ENCODE results near the gene MBD6.

Gene MBD6

GRCh38 chr12:57545809-57546437, 23.3 kb downstream of the MBD6 start:
- peak overlapping the region; percentile 99 for H3K4me3 Mint-ChIP-seq
- no peaks in the 10 kb centered on the region for H3K27me3 Mint-ChIP-seq
- H3K4me1 Mint-ChIP-seq = peaks cover 46% of the 10 kb centered on the region
- DNase-seq (ENCODE audit: low spot score in 2 of 2) = no peak
- H3K27ac Mint-ChIP-seq (ENCODE audit: low read depth) = peak overlapping the region; percentile 92
- no peak for ATAC-seq (replicated peaks; ENCODE audit: extremely low read depth, poor library complexity, severe bottlenecking)
- no peaks in the 10 kb centered on the region for H3K9me3 Mint-ChIP-seq
- H3K36me3 Mint-ChIP-seq (ENCODE audit: insufficient read depth) = peaks cover 14% of the 10 kb centered on the region

GRCh38 chr12:57546438-57547287, 24.0 kb downstream of the MBD6 start, which contains the start of gene DCTN2:
Gene DCTN2, minus strand, starts transcription at chr12:57547192. Its CDS starts 129 bp downstream, at chr12:57547063.
- DNase-seq (ENCODE audit: low spot score in 2 of 2) (peak; percentile 69 to 86), ATAC-seq (replicated peaks; ENCODE audit: extremely low read depth, poor library complexity, severe bottlenecking) (peak; percentile 95)
- Mint-ChIP-seq H3K4me3 (peak within 1 kb of the TSS; percentile 99), H3K9me3 (no peaks in the 10 kb centered on the region), H3K27me3 (no peaks in the 10 kb centered on the region), H3K27ac (ENCODE audit: low read depth) (peak within 1 kb of the TSS; percentile 92), H3K36me3 (ENCODE audit: insufficient read depth) (peaks cover 14% of the 10 kb centered on the region), H3K4me1 (peaks cover 46% of the 10 kb centered on the region)

- DNase-seq (ENCODE audit: low spot score in 2 of 2) = no peak
- Mint-ChIP-seq H3K9me3 (no peaks in the 10 kb centered on the region), H3K4me1 (peaks cover 46% of the 10 kb centered on the region), H3K36me3 (ENCODE audit: insufficient read depth) (peaks cover 12% of the 10 kb centered on the region), H3K27ac (ENCODE audit: low read depth) (peak overlapping the region; percentile 92), H3K4me3 (peak overlapping the region; percentile 99), H3K27me3 (no peaks in the 10 kb centered on the region)
- ATAC-seq (replicated peaks; ENCODE audit: extremely low read depth, poor library complexity, severe bottlenecking) = no peak
These were observed 24.8 kb downstream of the MBD6 start for GRCh38 chr12:57547288-57548012.

- DNase-seq (ENCODE audit: low spot score in 2 of 2) = no peak
- Mint-ChIP-seq H3K4me3 (no peak overlapping the region), H3K27me3 (no peaks in the 10 kb centered on the region)
These were observed 25.3 kb downstream of the MBD6 start for GRCh38 chr12:57548013-57548315.

GRCh38 chr12:57548488-57548887, 25.9 kb downstream of the MBD6 start:
- peaks cover 4% of the 10 kb centered on the region for H3K27me3 Mint-ChIP-seq
- no peak for DNase-seq (ENCODE audit: low spot score in 2 of 2)
- H3K9me3 Mint-ChIP-seq = no peaks in the 10 kb centered on the region
- no peak for ATAC-seq (replicated peaks; ENCODE audit: extremely low read depth, poor library complexity, severe bottlenecking)
- no peak overlapping the region for H3K27ac Mint-ChIP-seq (ENCODE audit: low read depth)
- no peak overlapping the region for H3K4me3 Mint-ChIP-seq
- H3K4me1 Mint-ChIP-seq = peaks cover 46% of the 10 kb centered on the region
- peaks cover 12% of the 10 kb centered on the region for H3K36me3 Mint-ChIP-seq (ENCODE audit: insufficient read depth)

More at GRCh38 chr12:57548013-57548315, 25.3 kb downstream of the MBD6 start:
- H3K36me3 Mint-ChIP-seq (ENCODE audit: insufficient read depth) = peaks cover 12% of the 10 kb centered on the region
- H3K9me3 Mint-ChIP-seq = no peaks in the 10 kb centered on the region
- no peak for ATAC-seq (replicated peaks; ENCODE audit: extremely low read depth, poor library complexity, severe bottlenecking)
- H3K4me1 Mint-ChIP-seq = peaks cover 46% of the 10 kb centered on the region
- H3K27ac Mint-ChIP-seq (ENCODE audit: low read depth) = no peak overlapping the region

- peaks cover 10% of the 10 kb centered on the region for H3K27me3 Mint-ChIP-seq
- peaks cover 46% of the 10 kb centered on the region for H3K4me1 Mint-ChIP-seq
- peaks cover 12% of the 10 kb centered on the region for H3K36me3 Mint-ChIP-seq (ENCODE audit: insufficient read depth)
- H3K9me3 Mint-ChIP-seq = no peaks in the 10 kb centered on the region
- peak overlapping the region; percentile 63 for H3K4me3 Mint-ChIP-seq
- ATAC-seq (replicated peaks; ENCODE audit: extremely low read depth, poor library complexity, severe bottlenecking) = no peak
- no peak for DNase-seq (ENCODE audit: low spot score in 2 of 2)
- H3K27ac Mint-ChIP-seq (ENCODE audit: low read depth) = no peak overlapping the region
These were observed 26.7 kb downstream of the MBD6 start for GRCh38 chr12:57549203-57549908.

- Mint-ChIP-seq H3K4me3 (peak within 1 kb of the TSS; percentile 63), H3K27me3 (peaks cover 10% of the 10 kb centered on the region), H3K36me3 (ENCODE audit: insufficient read depth) (peaks cover 9% of the 10 kb centered on the region), H3K4me1 (peaks cover 40% of the 10 kb centered on the region), H3K27ac (ENCODE audit: low read depth) (no peak within 1 kb of the TSS), H3K9me3 (no peaks in the 10 kb centered on the region)
- ATAC-seq (replicated peaks; ENCODE audit: extremely low read depth, poor library complexity, severe bottlenecking) (peak; percentile 31), DNase-seq (ENCODE audit: low spot score in 2 of 2) (peak in 1 of 2 donors; percentile 28)
These were observed 27.5 kb downstream of the MBD6 start, which contains the start of gene KIF5A for GRCh38 chr12:57549909-57550640. Gene KIF5A, plus strand, starts transcription at chr12:57550044. Its CDS starts 228 bp downstream, at chr12:57550272.

- no peaks in the 10 kb centered on the region for H3K9me3 Mint-ChIP-seq
These were observed 28.3 kb downstream of the MBD6 start for GRCh38 chr12:57550641-57551549.

GRCh38 chr12:57551637-57552305, 29.1 kb downstream of the MBD6 start:
- H3K27ac Mint-ChIP-seq (ENCODE audit: low read depth) = no peak overlapping the region
- ATAC-seq (replicated peaks; ENCODE audit: extremely low read depth, poor library complexity, severe bottlenecking) (no peak), DNase-seq (ENCODE audit: low spot score in 2 of 2) (no peak)
- no peak overlapping the region for H3K4me3 Mint-ChIP-seq
- no peaks in the 10 kb centered on the region for H3K9me3 Mint-ChIP-seq
- H3K4me1 Mint-ChIP-seq = peaks cover 23% of the 10 kb centered on the region
- peaks cover 8% of the 10 kb centered on the region for H3K36me3 Mint-ChIP-seq (ENCODE audit: insufficient read depth)
- peaks cover 10% of the 10 kb centered on the region for H3K27me3 Mint-ChIP-seq

More at GRCh38 chr12:57550641-57551549, 28.3 kb downstream of the MBD6 start:
- Mint-ChIP-seq H3K4me3 (peak overlapping the region; percentile 63), H3K27ac (ENCODE audit: low read depth) (no peak overlapping the region), H3K4me1 (peaks cover 32% of the 10 kb centered on the region), H3K36me3 (ENCODE audit: insufficient read depth) (peaks cover 9% of the 10 kb centered on the region), H3K27me3 (peaks cover 10% of the 10 kb centered on the region)
- ATAC-seq (replicated peaks; ENCODE audit: extremely low read depth, poor library complexity, severe bottlenecking) (no peak), DNase-seq (ENCODE audit: low spot score in 2 of 2) (no peak)

GRCh38 chr12:57552306-57552651, 29.7 kb downstream of the MBD6 start:
- no peak for DNase-seq (ENCODE audit: low spot score in 2 of 2)
- H3K4me1 Mint-ChIP-seq = peaks cover 18% of the 10 kb centered on the region
- no peak for ATAC-seq (replicated peaks; ENCODE audit: extremely low read depth, poor library complexity, severe bottlenecking)
- H3K27me3 Mint-ChIP-seq = peaks cover 10% of the 10 kb centered on the region
- H3K4me3 Mint-ChIP-seq = no peak overlapping the region
- no peaks in the 10 kb centered on the region for H3K9me3 Mint-ChIP-seq
- H3K27ac Mint-ChIP-seq (ENCODE audit: low read depth) = no peak overlapping the region
- H3K36me3 Mint-ChIP-seq (ENCODE audit: insufficient read depth) = peaks cover 3% of the 10 kb centered on the region
